GM12878 (cell line): Measurements from ENCODE around the gene CBFA2T3. TPM values are rescaled to one million over a fixed set of nuclear protein-coding genes. Genes with fewer than 3 reads are reported as not detected.

Experiments
- RCOR1 ChIP-seq: conservative IDR thresholded peaks from 2 replicates; pipeline ENCODE4 v1.6.1; 2012; ENCODE audit warnings: low read depth, low read length, improper control_type of control experiment
- ZSCAN29 ChIP-seq: fragments of 450-650 bp; IDR thresholded peaks from 2 replicates; pipeline ENCODE4 v1.6.1; 2017; ENCODE audit warnings: mild to moderate bottlenecking, moderate library complexity
- polyA plus RNA-seq, 11 experiments: library from polyadenylated mRNA; depleted of rRNA in 4 of 11; unstranded in 6 of 11; stranded (reverse) in 5 of 11; fragments of >200 nt; fragmentation: Nextera tagmentation in 4 of 11; fragmentation: Illumina TruSeq in 1 of 11; extraction: Ambion mirVana in 4 of 11; extraction: Trizol in 1 of 11; gene quantifications; 1 replicate in 1 of 11; 2 replicates in 10 of 11; pipeline versions ENCODE4 v1.2.1 to v1.2.3, GENCODE V29; 2011 to 2016; ENCODE audit warnings: inconsistent platforms in 2 of 11, missing spikeins in 2 of 11, low read depth in 1 of 11
- total RNA-seq, 4 experiments: library from RNA; depleted of rRNA in 3 of 4; stranded (reverse); fragments of >200 nt in 3 of 4; fragmentation: Illumina TruSeq in 1 of 4; extraction: Trizol in 1 of 4; gene quantifications; 2 replicates each; pipeline versions ENCODE4 v1.2.1 to v1.2.3, GENCODE V29; 2013 to 2021
- TF ChIP-seq, protein P1 (sequence below): fragments of 450-650 bp; IDR thresholded peaks from 2 replicates; pipeline ENCODE4 v1.6.1; 2017; ENCODE audit warnings: antibody characterized with exemption, mild to moderate bottlenecking, moderate library complexity
- TF ChIP-seq, protein P2 (sequence below): fragments of 450-650 bp; IDR thresholded peaks from 2 replicates; pipeline ENCODE4 v1.6.1; 2016; ENCODE audit warnings: mild to moderate bottlenecking
- TF ChIP-seq, protein P3 (sequence below): fragments of 150-350 bp; IDR thresholded peaks from 2 replicates; pipeline ENCODE4 v1.6.1; 2014; ENCODE audit warnings: mild to moderate bottlenecking, low read depth, low read length

CBFA2T3 gene
- total and polyA plus RNA-seq, 10 of the 15 experiments (the other 5 are each of a cell fraction or from before 2014, with no cell fraction given), result 0.69 to 42.6 (median 4.5) TPM

DNA sequence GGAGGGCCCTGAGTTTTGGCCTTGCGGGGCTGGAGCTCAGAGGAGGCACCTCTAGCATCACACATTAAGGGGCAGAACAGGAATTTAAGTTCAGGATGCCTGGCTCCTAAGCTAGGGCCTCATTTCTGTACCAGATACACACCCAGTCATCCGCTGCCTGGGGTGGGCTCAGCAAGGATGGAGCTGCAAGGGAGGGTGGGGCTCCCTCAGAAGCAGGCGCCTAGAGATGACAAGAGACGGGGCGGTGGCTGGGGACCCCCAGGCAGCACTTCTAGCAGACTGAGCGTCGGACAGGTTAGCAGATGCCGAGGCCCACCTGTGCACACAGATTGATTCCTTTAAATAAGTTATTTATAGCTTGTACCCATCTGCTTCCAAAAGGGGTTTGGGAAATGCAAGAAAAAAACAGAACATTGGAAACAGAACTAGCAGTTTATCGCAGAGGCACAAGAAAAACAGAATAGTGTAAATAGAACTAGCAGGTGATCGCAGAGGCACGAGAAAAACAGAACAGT is 47.6 kb upstream of the CBFA2T3 start (continued):
- TF ChIP-seq, protein P1, sequence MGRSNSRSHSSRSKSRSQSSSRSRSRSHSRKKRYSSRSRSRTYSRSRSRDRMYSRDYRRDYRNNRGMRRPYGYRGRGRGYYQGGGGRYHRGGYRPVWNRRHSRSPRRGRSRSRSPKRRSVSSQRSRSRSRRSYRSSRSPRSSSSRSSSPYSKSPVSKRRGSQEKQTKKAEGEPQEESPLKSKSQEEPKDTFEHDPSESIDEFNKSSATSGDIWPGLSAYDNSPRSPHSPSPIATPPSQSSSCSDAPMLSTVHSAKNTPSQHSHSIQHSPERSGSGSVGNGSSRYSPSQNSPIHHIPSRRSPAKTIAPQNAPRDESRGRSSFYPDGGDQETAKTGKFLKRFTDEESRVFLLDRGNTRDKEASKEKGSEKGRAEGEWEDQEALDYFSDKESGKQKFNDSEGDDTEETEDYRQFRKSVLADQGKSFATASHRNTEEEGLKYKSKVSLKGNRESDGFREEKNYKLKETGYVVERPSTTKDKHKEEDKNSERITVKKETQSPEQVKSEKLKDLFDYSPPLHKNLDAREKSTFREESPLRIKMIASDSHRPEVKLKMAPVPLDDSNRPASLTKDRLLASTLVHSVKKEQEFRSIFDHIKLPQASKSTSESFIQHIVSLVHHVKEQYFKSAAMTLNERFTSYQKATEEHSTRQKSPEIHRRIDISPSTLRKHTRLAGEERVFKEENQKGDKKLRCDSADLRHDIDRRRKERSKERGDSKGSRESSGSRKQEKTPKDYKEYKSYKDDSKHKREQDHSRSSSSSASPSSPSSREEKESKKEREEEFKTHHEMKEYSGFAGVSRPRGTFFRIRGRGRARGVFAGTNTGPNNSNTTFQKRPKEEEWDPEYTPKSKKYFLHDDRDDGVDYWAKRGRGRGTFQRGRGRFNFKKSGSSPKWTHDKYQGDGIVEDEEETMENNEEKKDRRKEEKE, result no peak
- TF ChIP-seq, protein P2, sequence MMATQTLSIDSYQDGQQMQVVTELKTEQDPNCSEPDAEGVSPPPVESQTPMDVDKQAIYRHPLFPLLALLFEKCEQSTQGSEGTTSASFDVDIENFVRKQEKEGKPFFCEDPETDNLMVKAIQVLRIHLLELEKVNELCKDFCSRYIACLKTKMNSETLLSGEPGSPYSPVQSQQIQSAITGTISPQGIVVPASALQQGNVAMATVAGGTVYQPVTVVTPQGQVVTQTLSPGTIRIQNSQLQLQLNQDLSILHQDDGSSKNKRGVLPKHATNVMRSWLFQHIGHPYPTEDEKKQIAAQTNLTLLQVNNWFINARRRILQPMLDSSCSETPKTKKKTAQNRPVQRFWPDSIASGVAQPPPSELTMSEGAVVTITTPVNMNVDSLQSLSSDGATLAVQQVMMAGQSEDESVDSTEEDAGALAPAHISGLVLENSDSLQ, result no peak
- TF ChIP-seq RCOR1 (no peak), ZSCAN29 (no peak)
- TF ChIP-seq, protein P3, sequence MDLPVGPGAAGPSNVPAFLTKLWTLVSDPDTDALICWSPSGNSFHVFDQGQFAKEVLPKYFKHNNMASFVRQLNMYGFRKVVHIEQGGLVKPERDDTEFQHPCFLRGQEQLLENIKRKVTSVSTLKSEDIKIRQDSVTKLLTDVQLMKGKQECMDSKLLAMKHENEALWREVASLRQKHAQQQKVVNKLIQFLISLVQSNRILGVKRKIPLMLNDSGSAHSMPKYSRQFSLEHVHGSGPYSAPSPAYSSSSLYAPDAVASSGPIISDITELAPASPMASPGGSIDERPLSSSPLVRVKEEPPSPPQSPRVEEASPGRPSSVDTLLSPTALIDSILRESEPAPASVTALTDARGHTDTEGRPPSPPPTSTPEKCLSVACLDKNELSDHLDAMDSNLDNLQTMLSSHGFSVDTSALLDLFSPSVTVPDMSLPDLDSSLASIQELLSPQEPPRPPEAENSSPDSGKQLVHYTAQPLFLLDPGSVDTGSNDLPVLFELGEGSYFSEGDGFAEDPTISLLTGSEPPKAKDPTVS, result no peak
- TF ChIP-seq, all 136 proteins: peak for 0
